Measurements from ENCODE around the gene KCNQ1.

Gene KCNQ1

DNA sequence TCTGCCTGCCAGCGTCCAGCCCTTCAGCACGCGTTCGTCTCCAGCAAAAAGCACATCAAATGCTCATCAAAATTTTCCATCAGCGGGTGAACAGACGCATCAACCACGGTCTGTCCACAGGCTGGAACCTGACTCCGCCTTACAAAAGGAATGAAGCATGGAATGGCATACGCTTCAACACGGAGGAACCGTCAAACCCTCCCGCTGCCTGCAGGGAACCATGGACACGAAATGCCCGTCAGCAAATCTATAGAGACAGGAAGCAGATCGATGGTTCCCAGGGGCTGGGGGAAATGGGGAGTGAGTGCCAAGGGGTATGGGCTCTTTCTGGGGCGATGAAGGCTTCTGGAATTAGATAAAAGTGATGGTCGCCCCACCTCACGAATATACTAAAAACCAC, 28.0 kb upstream of the KCNQ1 start:
- no peak for FAIRE-seq
- no peak for DNase-seq (ENCODE audit: insufficient read length, low spot score)
- TF ChIP-seq TAF1 (IDR thresholded peaks at IDR 0.05; ENCODE audit: low read depth, low read length) (no peak), POU2F2 (IDR thresholded peaks at IDR 0.05; ENCODE audit: low read depth, low read length) (no peak), SPI1 (IDR thresholded peaks at IDR 0.05; ENCODE audit: low read depth, low read length) (no peak), POLR2A (IDR thresholded peaks at IDR 0.05; ENCODE audit: low read depth, low read length) (no peak), PAX5 (IDR thresholded peaks at IDR 0.05; ENCODE audit: insufficient read depth, low read length, severe bottlenecking) (no peak), POLR2AphosphoS5 (IDR thresholded peaks at IDR 0.05; ENCODE audit: low read depth, low read length) (no peak)

DNA sequence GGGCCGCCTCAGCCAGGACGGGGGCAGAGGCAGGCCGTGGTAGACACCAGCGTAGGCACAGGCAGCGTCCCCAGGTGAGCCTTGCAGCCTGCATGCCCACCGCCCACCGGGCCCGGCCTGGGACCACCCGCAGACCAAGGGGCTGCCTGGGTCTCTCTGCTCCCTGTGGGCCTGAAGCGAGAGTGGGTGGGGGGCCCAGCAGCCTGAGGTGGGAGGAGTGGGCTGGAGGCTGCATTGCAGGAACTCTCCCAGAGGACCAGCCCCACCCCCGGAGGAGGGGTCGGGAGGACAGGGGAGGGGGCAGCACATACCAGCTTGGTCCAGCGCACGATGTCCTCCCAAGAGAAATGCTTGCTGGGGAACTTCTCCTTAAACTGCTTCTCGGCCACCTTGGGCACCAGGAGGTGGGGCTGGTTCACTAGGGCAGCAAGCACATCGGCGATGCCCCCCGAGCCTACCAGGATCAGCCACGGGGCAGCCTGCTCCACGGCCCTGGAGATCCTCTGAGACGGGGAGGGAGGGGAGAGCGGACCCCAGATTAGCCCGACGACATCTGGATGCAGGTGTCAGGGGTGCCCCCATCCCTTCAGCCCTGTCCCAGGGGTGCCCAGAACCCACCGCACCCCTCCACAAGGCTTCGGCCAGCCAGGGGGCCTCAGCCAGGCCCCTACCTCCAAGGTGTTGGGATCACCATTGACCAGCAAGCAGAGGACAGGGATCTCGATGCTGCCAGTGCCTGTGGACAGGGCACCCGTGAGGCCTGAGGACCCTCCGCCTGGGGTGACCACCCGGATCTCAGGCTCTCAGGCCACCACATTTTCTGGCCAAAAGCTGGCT, 26.7 kb upstream of the KCNQ1 start:
- TF ChIP-seq POLR2A (IDR thresholded peaks at IDR 0.05; ENCODE audit: low read depth, low read length): no peak
- no peak for TF ChIP-seq TAF1 (IDR thresholded peaks at IDR 0.05; ENCODE audit: low read depth, low read length)
- DNase-seq (ENCODE audit: insufficient read length, low spot score) (no peak), FAIRE-seq (no peak)

DNA sequence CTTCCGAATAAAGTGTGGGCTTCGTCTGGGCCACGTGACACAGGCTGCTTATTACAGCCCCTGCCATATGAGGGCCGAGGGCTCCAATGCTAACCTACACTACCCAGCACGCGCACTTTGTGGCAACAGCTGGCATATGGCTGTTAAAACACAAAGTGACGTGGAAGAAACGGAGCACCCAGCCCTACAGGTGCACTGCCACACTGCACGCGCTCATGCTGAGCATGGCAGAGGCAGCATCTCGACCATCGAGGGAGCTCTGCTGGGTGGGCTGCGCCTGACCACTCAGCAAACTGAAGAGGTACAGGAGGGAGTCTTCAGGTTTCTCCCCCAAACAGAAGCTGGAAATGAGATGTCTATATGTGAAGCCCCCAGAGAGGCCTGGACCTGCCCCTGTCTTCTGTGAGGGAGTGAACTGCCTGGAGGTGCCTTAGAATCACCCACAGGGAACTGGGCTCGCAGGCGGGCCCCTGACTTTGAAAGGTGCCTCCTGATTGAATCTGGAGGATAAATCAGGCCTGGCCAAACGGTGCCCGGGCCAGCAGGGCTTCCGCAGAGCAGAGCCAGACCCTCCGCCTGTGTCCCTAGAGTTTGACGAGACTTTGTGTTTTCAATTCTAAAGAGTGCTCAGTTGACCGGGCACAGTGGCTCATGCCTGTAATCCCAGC, 26.0 kb upstream of the KCNQ1 start:
- FAIRE-seq (no peak), DNase-seq (ENCODE audit: insufficient read length, low spot score) (no peak)
- TF ChIP-seq POLR2AphosphoS5 (IDR thresholded peaks at IDR 0.05; ENCODE audit: low read depth, low read length) (no peak), PAX5 (IDR thresholded peaks at IDR 0.05; ENCODE audit: insufficient read depth, low read length, severe bottlenecking) (no peak), POU2F2 (IDR thresholded peaks at IDR 0.05; ENCODE audit: low read depth, low read length) (no peak), POLR2A (IDR thresholded peaks at IDR 0.05; ENCODE audit: low read depth, low read length) (no peak), TAF1 (IDR thresholded peaks at IDR 0.05; ENCODE audit: low read depth, low read length) (no peak), SPI1 (IDR thresholded peaks at IDR 0.05; ENCODE audit: low read depth, low read length) (no peak)

DNA sequence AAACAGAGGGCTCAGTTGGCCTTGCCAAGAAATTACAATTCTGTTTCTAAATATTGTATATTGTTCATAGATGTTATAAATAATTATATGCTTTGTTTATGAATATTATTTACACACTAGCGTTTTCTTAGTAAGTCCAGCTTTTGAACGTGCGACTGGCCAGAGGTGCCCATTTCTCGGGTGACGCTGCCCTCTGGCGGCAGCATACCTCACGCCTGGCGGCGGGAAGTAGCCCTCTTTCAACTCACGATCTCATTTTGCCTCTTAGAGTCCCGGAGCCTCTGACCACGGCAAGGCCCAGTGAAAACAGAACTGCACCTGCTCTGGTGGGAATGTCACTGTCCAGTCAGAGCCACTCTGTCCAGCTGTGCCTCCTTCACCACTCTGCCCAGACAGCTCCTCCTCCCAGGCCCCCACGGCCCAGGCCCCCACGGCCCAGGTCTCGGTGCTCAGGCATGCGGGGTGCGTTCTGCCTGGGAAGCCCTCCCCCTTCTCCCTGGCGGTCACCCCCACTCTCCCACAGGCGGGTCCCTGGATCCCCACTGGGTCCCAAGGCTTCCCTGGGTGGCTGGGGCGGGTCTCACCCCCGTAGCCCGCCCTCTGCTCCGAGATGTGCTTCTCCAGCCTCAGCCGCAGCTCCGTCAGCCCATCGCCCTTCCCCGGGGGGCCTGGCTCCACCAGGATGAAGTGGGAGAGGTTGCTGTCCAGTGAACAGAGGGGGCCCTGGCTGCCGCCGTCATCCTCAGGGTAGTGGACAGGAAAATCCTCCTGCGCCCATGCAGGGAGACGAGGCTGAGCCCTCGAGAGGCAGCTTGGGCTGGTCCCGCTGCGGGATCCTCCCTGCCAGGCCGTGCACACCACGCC, 24.9 kb upstream of the KCNQ1 start:
- FAIRE-seq: peak; percentile 90
- peak; percentile 87 for DNase-seq (ENCODE audit: insufficient read length, low spot score)

DNA sequence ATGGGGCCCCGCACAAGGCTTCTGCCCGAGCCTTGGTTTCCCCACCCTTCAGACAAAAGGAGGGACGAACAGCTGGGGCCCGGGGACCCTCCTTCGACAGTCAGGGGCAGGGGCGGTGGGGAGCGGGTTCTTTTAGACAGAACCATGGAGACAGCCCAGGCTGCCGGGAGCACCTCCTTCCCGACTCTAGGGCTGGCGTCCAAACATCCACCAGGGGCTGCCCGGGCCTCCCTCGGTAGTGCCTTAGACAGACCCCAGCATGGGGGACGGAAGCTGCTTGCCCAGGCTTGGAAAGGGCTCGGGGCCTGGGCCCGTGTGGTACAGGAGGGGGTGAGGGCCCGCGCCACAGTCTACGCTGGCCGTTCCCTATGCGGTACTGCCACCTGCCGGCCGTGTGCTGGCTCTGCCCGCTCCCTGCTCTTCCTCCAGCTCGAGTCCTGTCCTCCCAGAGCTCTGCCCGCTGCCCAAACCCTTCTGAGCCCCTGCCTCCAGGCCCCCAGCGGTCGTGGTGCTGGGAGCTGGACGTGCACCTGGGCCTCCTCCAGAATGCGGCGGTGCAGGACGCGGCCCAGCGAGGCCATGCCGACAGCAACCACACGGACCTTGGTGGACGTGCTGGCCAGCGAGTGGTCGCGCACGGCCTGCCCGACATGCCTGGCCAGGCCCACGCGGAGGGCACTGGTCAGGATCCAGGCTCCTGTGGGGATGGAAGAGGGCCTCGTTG, 24.1 kb upstream of the KCNQ1 start:
- DNase-seq (ENCODE audit: insufficient read length, low spot score) (peak; percentile 99), FAIRE-seq (peak; percentile 94)
- TF ChIP-seq POLR2A (IDR thresholded peaks at IDR 0.05; ENCODE audit: low read depth, low read length) (no peak), PAX5 (IDR thresholded peaks at IDR 0.05; ENCODE audit: insufficient read depth, low read length, severe bottlenecking) (no peak), SPI1 (IDR thresholded peaks at IDR 0.05; ENCODE audit: low read depth, low read length) (no peak), POLR2AphosphoS5 (IDR thresholded peaks at IDR 0.05; ENCODE audit: low read depth, low read length) (no peak), POU2F2 (IDR thresholded peaks at IDR 0.05; ENCODE audit: low read depth, low read length) (no peak), TAF1 (IDR thresholded peaks at IDR 0.05; ENCODE audit: low read depth, low read length) (no peak)

More for the DNA sequence above, 24.9 kb upstream of the KCNQ1 start:
- no peak for TF ChIP-seq POLR2A (IDR thresholded peaks at IDR 0.05; ENCODE audit: low read depth, low read length)
- TF ChIP-seq SPI1 (IDR thresholded peaks at IDR 0.05; ENCODE audit: low read depth, low read length): no peak
- no peak for TF ChIP-seq POLR2AphosphoS5 (IDR thresholded peaks at IDR 0.05; ENCODE audit: low read depth, low read length)
- TF ChIP-seq POU2F2 (IDR thresholded peaks at IDR 0.05; ENCODE audit: low read depth, low read length): no peak

DNA sequence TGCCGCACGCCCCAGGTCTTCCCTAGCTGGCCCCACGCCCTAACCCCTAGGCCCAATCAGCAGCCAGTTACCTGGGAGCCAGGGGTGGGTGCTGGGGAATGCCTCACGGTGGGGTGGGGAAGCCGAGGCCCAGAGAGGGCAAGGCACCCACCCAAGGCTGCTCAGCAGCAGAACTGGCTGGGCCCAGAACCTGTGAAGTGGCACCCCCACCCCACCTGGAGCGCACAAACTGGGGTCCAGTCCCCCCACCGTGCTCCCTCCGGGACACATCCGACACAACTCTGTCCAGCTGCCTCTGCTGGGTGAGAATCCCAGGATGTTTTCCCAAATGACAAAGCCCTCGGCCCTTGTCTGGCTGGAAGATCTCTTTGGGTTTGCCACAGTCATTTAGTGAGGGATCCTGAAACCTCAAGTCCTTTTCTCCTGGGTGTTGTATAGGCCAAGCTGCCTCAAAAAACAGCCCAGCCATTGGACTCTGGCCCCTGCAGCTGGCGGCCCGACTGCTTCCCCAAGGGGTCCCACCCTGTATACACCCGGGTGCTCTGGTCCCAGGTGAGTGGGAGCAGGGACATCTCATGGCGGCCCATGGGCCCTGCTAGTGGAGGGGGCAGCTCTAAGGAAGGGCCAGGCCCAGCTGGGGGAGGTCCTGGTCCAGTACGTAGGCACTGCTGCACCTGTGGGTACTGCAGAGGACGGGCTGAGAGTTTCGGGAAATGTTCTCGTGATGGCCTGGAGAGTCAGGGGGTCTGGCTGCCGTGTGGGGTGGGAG, 23.4 kb upstream of the KCNQ1 start:
- TF ChIP-seq POLR2A (IDR thresholded peaks at IDR 0.05; ENCODE audit: low read depth, low read length) (no peak), POLR2AphosphoS5 (IDR thresholded peaks at IDR 0.05; ENCODE audit: low read depth, low read length) (no peak), PAX5 (IDR thresholded peaks at IDR 0.05; ENCODE audit: insufficient read depth, low read length, severe bottlenecking) (no peak), SPI1 (IDR thresholded peaks at IDR 0.05; ENCODE audit: low read depth, low read length) (no peak), POU2F2 (IDR thresholded peaks at IDR 0.05; ENCODE audit: low read depth, low read length) (no peak), TAF1 (IDR thresholded peaks at IDR 0.05; ENCODE audit: low read depth, low read length) (no peak)
- FAIRE-seq: no peak

DNA sequence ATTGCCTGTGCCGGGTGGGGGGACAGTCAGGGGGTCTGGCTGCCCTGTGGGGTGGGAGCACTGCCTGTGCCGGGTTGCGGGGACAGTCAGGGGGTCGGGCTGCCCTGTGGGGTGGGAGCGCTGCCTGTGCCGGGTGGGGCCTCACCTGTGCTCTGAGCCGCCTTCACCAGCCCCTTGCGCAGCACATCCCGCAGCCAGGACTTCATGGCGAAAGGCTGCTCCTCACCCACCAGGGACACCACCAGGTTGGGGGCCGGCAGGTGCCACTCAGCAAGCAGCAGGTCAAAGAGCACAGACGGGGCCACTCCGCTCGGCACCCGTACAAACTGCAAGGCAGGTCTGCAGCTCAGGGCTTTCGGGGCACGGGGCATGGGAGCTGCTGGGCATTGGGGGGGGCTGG, 22.8 kb upstream of the KCNQ1 start:
- no peak for TF ChIP-seq POU2F2 (IDR thresholded peaks at IDR 0.05; ENCODE audit: low read depth, low read length)
- no peak for TF ChIP-seq PAX5 (IDR thresholded peaks at IDR 0.05; ENCODE audit: insufficient read depth, low read length, severe bottlenecking)
- no peak for TF ChIP-seq SPI1 (IDR thresholded peaks at IDR 0.05; ENCODE audit: low read depth, low read length)
- no peak for TF ChIP-seq TAF1 (IDR thresholded peaks at IDR 0.05; ENCODE audit: low read depth, low read length)
- TF ChIP-seq POLR2AphosphoS5 (IDR thresholded peaks at IDR 0.05; ENCODE audit: low read depth, low read length): no peak
- no peak for TF ChIP-seq POLR2A (IDR thresholded peaks at IDR 0.05; ENCODE audit: low read depth, low read length)
- DNase-seq (ENCODE audit: insufficient read length, low spot score) (no peak), FAIRE-seq (no peak)

More for the DNA sequence above, 23.4 kb upstream of the KCNQ1 start:
- no peak for DNase-seq (ENCODE audit: insufficient read length, low spot score)

DNA sequence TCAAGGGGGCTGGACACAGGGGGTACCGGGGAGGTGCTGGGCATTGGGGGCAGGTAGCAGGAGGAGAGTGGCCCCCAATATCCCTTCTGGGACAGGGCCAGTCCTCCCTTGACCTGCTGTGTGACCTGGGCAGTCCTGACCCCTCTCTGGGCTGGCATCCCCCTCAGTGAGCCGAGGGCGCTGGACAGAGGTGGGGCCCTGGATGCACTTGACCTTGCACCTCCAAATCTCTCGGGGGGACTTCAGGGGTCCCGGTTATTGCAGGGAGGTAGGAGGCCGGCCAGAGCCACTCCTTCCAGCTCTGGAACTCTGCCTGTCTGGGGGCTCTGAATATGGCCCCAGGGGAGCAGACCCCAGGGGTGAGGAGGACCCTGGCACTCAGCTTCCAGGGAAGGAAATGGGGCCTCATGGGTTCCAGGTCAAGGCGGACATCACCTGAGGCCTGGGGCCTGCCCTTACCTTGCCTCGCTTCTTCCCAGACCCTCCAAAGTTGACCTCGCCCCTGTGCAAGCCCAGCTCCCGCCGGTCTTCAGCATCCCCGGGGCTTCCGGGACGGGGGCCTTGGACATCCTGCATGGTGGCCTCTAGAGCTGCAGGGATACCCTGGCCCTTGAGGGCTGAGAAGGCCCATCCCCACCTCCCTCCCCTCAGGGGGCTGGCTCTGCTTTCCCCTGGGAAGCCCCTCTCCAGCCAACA, 22.2 kb upstream of the KCNQ1 start:
- FAIRE-seq: no peak
- DNase-seq (ENCODE audit: insufficient read length, low spot score): no peak
- no peak for TF ChIP-seq POU2F2 (IDR thresholded peaks at IDR 0.05; ENCODE audit: low read depth, low read length)
- TF ChIP-seq SPI1 (IDR thresholded peaks at IDR 0.05; ENCODE audit: low read depth, low read length): no peak

Measured in GM12891 (cell line).